Chondrocyte (in vitro differentiated cells): ENCODE results near the gene UTS2. TPM values are rescaled to one million over a fixed set of nuclear protein-coding genes. Genes with fewer than 3 reads are reported as not detected.
A peak's percentile ranks its signal among the peaks of the same experiment; 100 is the strongest.

Experiments
- DNase-seq: peaks from one replicate; pipeline ENCODE4 v3.0.0; 2021; ENCODE audit warnings: mixed read lengths, low spot score
- H3K27ac Mint-ChIP-seq: one replicate; pipeline ENCODE4 v1.8.0; 2021; ENCODE audit warnings: mild to moderate bottlenecking, moderate library complexity, mixed read lengths; ENCODE audit not compliant: unreplicated experiment
- H3K27me3 Mint-ChIP-seq: 2 replicates; pipeline ENCODE4 v1.8.0; 2021; ENCODE audit warnings: low read depth, mixed read lengths
- H3K36me3 Mint-ChIP-seq: 2 replicates; pipeline ENCODE4 v1.8.0; 2021; ENCODE audit warnings: low read depth, mixed read lengths
- H3K4me1 Mint-ChIP-seq: 2 replicates; pipeline ENCODE4 v1.8.0; 2021; ENCODE audit warnings: low read depth, mild to moderate bottlenecking, mixed read lengths
- H3K4me3 Mint-ChIP-seq: one replicate; pipeline ENCODE4 v1.8.0; 2021; ENCODE audit warnings: mild to moderate bottlenecking, moderate library complexity, mixed read lengths; ENCODE audit not compliant: unreplicated experiment
- H3K9me3 Mint-ChIP-seq: 2 replicates; pipeline ENCODE4 v1.8.0; 2021; ENCODE audit warnings: low read depth, mixed read lengths
- total RNA-seq: library from RNA; stranded (reverse); gene quantifications from 3 replicates; pipeline ENCODE4 v1.2.1, GENCODE V29; 2021
- TF ChIP-seq, protein P1 (sequence below): fragments of 200-600 bp; sonication (generic); IDR thresholded peaks from 2 replicates; pipeline ENCODE4 v1.5.0; 2021; ENCODE audit warnings: antibody characterized with exemption, mild to moderate bottlenecking, moderate library complexity

Gene UTS2
- total RNA-seq, 1 donor from 2014 or later, result not detected

GRCh38 chr1:7808253-7808844 is 44.5 kb downstream of the UTS2 start:
- Mint-ChIP-seq H3K27ac (no peak overlapping the region), H3K4me1 (peaks cover 3% of the 10 kb centered on the region), H3K9me3 (peaks cover 5% of the 10 kb centered on the region), H3K27me3 (no peaks in the 10 kb centered on the region), H3K36me3 (peaks cover 14% of the 10 kb centered on the region), H3K4me3 (no peak overlapping the region)
- DNase-seq, result no peak
- TF ChIP-seq, protein P1, sequence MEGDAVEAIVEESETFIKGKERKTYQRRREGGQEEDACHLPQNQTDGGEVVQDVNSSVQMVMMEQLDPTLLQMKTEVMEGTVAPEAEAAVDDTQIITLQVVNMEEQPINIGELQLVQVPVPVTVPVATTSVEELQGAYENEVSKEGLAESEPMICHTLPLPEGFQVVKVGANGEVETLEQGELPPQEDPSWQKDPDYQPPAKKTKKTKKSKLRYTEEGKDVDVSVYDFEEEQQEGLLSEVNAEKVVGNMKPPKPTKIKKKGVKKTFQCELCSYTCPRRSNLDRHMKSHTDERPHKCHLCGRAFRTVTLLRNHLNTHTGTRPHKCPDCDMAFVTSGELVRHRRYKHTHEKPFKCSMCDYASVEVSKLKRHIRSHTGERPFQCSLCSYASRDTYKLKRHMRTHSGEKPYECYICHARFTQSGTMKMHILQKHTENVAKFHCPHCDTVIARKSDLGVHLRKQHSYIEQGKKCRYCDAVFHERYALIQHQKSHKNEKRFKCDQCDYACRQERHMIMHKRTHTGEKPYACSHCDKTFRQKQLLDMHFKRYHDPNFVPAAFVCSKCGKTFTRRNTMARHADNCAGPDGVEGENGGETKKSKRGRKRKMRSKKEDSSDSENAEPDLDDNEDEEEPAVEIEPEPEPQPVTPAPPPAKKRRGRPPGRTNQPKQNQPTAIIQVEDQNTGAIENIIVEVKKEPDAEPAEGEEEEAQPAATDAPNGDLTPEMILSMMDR, result peak; percentile 85

GRCh38 chr1:7805460-7805859 is 47.4 kb downstream of the UTS2 start:
- no peak for DNase-seq
- Mint-ChIP-seq H3K27ac (no peak overlapping the region), H3K9me3 (no peaks in the 10 kb centered on the region), H3K27me3 (no peaks in the 10 kb centered on the region), H3K36me3 (peaks cover 5% of the 10 kb centered on the region), H3K4me3 (no peak overlapping the region), H3K4me1 (peaks cover 2% of the 10 kb centered on the region)
- TF ChIP-seq, protein P1, result no peak

Other genes starting within 250 kb of the UTS2 start
- 103 to 111 TPM (median 110 TPM) in 3 replicates for gene VAMP3, start 81.8 kb downstream of the UTS2 start, total RNA-seq
- 4.1 to 6.0 TPM (median 4.2 TPM) in 3 replicates for gene PER3, start 68.8 kb downstream of the UTS2 start, total RNA-seq
- gene TNFRSF9, start 87.8 kb upstream of the UTS2 start, total RNA-seq, result 0.07 TPM in 1 of 3 replicates, not detected in the others
- gene PARK7, start 108.6 kb upstream of the UTS2 start, total RNA-seq, result 250 to 288 TPM (median 254 TPM) in 3 replicates
- 26.4 to 305 TPM (median 303 TPM) in 3 replicates for gene ERRFI1, start 173.2 kb upstream of the UTS2 start, total RNA-seq